Body of pancreas (tissue), 4 donors: ENCODE results near the gene FBN1. TPM values are rescaled to one million over a fixed set of nuclear protein-coding genes. Genes with fewer than 3 reads are reported as not detected.

Experiments
- ATAC-seq: fragments of 150-250 bp; one replicate; pipeline ENCODE4 v1.9.1; 2016
- DNase-seq, 4 donors: peaks; one replicate each; pipeline ENCODE4 v3.0.0-alpha.2; 2019
- H3K27ac ChIP-seq, 4 donors: fragments of 200-600 bp; sonication (generic); 1 replicate in 3 of 4; 2 replicates in 1 of 4; pipeline versions ENCODE4 v1.5.1 to v1.6.1; 2016 to 2019; ENCODE audit warnings: mild to moderate bottlenecking in 1 of 4, mixed read lengths in 1 of 4, moderate library complexity in 1 of 4
- H3K27me3 ChIP-seq, 2 donors: fragments of 200-600 bp; sonication (generic); one replicate each; pipeline ENCODE4 v1.6.0; 2016; ENCODE audit warnings: mild to moderate bottlenecking in 1 of 2
- H3K36me3 ChIP-seq, 2 donors: fragments of 200-600 bp; sonication (generic); replicated peaks in 1 of 2; 2 replicates each; pipeline ENCODE4 v1.5.1; 2016; ENCODE audit warnings: low read depth in 2 of 2; ENCODE audit not compliant: insufficient read depth in 1 of 2
- H3K4me1 ChIP-seq: fragments of 200-600 bp; sonication (generic); one replicate; pipeline ENCODE4 v1.6.0; 2016
- H3K4me3 ChIP-seq, 2 donors: fragments of 200-600 bp; sonication (generic); 1 replicate in 1 of 2; 2 replicates in 1 of 2; pipeline ENCODE4 v1.5.1; 2016 to 2019
- H3K9me3 ChIP-seq, 3 donors: fragments of 200-600 bp; sonication (generic); 1 replicate in 2 of 3; 2 replicates in 1 of 3; pipeline ENCODE4 v1.5.1; 2016
- CTCF ChIP-seq, 7 experiments: fragments of 450-650 bp in 4 of 7; fragments of 200-600 bp in 3 of 7; sonication (generic) in 3 of 7; IDR thresholded peaks; one replicate each; pipeline ENCODE4 v1.5.1; 2016 to 2019; ENCODE audit warnings: antibody characterized with exemption in 7 of 7
- POLR2A ChIP-seq, 3 donors: fragments of 450-650 bp; IDR thresholded peaks; one replicate each; pipeline ENCODE4 v1.6.1; 2016; ENCODE audit warnings: antibody characterized with exemption in 3 of 3, mild to moderate bottlenecking in 2 of 3
- WGBS, 2 donors: methylation state at CpG; one replicate each; pipeline ENCODE4 v1.1.5; 2017; 5-methylcytosine and 5-hydroxymethylcytosine counted together
- intact Hi-C: fragments of 100-400 bp; cut with DNase I; formaldehyde crosslinking; loops from one replicate; pipeline ENCODE4 v1.15.1; 2023
- total RNA-seq, 2 donors: library from RNA; depleted of rRNA; stranded (reverse); fragments of >200 nt; gene quantifications; one replicate each; pipeline ENCODE4 v1.1.0, GENCODE V29; 2016

The FBN1 gene
- total RNA-seq, 2 donors from 2014 or later: 12.7 to 51.1 TPM

- Histone ChIP-seq H3K36me3 (no peaks in the 10 kb centered on the region), H3K27me3 (no peaks in the 10 kb centered on the region), H3K4me3 (no peak overlapping the region), H3K27ac (no peak overlapping the region), H3K4me1 (no peaks in the 10 kb centered on the region), H3K9me3 (no peaks in the 10 kb centered on the region)
- WGBS, 2 donors: 60 to 61% methylated on average over 3 of the region's 3 CpGs
- intact Hi-C loops: no loop called here
- TF ChIP-seq POLR2A (IDR thresholded peaks at IDR 0.05) (no peak), CTCF (IDR thresholded peaks at IDR 0.05) (no peak)
- no peak for ATAC-seq
- no peak for DNase-seq
Observed at GRCh38 chr15:48569591-48570302, 75.8 kb downstream of the FBN1 start.

GRCh38 chr15:48566668-48567067 is 78.8 kb downstream of the FBN1 start:
- no peak overlapping the region for H3K27ac ChIP-seq
- no peak for DNase-seq
- ATAC-seq: no peak

GRCh38 chr15:48565560-48566482 is 79.7 kb downstream of the FBN1 start:
- DNase-seq (no peak), ATAC-seq (no peak)
- H3K4me1 ChIP-seq: no peaks in the 10 kb centered on the region
- H3K9me3 ChIP-seq: no peaks in the 10 kb centered on the region
- no peak overlapping the region for H3K4me3 ChIP-seq
- WGBS, 2 donors: 91% methylated on average over 1 of the region's 1 CpG
- no peaks in the 10 kb centered on the region for H3K27me3 ChIP-seq
- TF ChIP-seq POLR2A (IDR thresholded peaks at IDR 0.05) (no peak), CTCF (IDR thresholded peaks at IDR 0.05) (no peak)
- H3K36me3 ChIP-seq: no peaks in the 10 kb centered on the region
- H3K27ac ChIP-seq: no peak overlapping the region
- intact Hi-C loops: no loop called here

More at GRCh38 chr15:48566668-48567067, 78.8 kb downstream of the FBN1 start:
- Histone ChIP-seq H3K27me3 (no peaks in the 10 kb centered on the region), H3K36me3 (no peaks in the 10 kb centered on the region), H3K4me1 (no peaks in the 10 kb centered on the region), H3K4me3 (no peak overlapping the region), H3K9me3 (no peaks in the 10 kb centered on the region)
- intact Hi-C loops: no loop called here
- WGBS, 2 donors: 58 to 69% methylated on average over 4 of the region's 4 CpGs
- TF ChIP-seq POLR2A (IDR thresholded peaks at IDR 0.05) (no peak), CTCF (IDR thresholded peaks at IDR 0.05) (no peak)

- intact Hi-C loops: no loop called here
- no peaks in the 10 kb centered on the region for H3K36me3 ChIP-seq
- WGBS, 2 donors: 66 to 75% methylated on average over 4 of the region's 4 CpGs
- H3K4me1 ChIP-seq: no peaks in the 10 kb centered on the region
- no peak for ATAC-seq
- no peak for DNase-seq
- TF ChIP-seq POLR2A (IDR thresholded peaks at IDR 0.05): no peak
- TF ChIP-seq CTCF (IDR thresholded peaks at IDR 0.05): no peak
- no peak overlapping the region for H3K27ac ChIP-seq
- H3K27me3 ChIP-seq: no peaks in the 10 kb centered on the region
- H3K9me3 ChIP-seq: no peaks in the 10 kb centered on the region
- no peak overlapping the region for H3K4me3 ChIP-seq
Observed at GRCh38 chr15:48564690-48565089, 80.8 kb downstream of the FBN1 start.
